ENCODE results near the gene MTCL3.
A peak's percentile ranks its signal among the peaks of the same experiment; 100 is the strongest.

Gene MTCL3

DNA sequence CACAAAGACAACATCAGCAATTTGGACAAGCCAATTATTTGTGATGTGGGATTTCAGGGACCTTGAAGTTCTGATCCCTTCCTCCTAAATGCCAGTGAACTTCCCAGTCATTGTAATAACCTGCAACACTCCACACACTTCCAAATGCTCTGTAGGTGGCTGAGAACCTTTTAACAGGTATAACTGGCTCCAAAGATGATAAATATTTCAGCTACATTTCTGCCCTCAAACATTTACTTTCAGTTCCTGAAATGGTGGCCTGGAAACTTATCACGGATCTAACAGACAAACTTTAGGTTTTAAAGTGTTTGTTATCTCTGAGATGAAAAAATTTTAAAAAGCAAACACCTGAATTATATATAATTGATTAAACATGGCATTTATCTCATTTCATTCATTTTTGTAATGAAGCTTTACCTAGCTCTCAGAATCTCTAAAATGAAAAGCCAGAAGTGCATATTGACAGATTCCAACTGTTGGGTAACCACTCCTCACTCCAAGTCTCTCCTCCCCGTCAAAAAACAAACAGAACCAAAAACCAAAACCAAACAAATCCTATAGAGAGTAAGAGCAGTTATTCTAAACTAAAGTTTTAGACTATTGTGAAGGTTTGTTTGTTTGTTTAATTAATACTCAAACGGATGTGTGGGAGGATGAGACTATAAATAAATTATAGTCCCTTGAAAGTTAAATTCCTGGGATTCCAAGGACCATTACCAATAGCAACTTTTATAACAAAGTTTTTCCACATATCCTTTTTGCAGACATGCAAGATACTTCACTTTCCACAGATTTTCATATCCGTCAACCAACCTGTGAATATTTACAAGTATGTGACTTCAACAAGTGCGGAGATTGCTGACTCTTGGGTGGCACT lies 47.5 kb downstream of the MTCL3 start:
- no peak for DNase-seq (ENCODE audit: low read depth in 1 of 2, low spot score in 1 of 2)

DNA sequence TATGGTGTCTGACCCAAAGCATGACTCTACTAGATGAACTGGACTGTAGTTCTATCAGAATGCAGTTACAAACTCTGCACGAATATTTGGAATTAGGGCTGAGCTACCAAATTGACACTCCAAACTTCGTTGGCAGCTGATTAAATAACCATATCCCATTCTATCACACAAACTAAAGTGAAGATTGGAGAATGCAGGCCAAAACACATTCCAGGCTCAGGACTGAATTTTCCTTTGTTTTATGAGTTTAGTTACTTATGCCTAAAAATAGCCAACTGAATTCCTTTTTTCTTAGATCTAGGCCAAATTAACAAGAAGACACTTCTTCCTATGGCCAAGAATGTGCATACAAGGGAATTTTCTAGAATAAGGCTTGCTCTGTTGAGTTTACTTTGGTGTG lies 50.2 kb downstream of the MTCL3 start:
- no peak for DNase-seq (ENCODE audit: low read depth in 1 of 2, low spot score in 1 of 2)

- DNase-seq (ENCODE audit: low read depth in 1 of 2, low spot score in 1 of 2): no peak
These were observed 52.7 kb downstream of the MTCL3 start for GRCh38 chr6:127466416-127466815.

DNA sequence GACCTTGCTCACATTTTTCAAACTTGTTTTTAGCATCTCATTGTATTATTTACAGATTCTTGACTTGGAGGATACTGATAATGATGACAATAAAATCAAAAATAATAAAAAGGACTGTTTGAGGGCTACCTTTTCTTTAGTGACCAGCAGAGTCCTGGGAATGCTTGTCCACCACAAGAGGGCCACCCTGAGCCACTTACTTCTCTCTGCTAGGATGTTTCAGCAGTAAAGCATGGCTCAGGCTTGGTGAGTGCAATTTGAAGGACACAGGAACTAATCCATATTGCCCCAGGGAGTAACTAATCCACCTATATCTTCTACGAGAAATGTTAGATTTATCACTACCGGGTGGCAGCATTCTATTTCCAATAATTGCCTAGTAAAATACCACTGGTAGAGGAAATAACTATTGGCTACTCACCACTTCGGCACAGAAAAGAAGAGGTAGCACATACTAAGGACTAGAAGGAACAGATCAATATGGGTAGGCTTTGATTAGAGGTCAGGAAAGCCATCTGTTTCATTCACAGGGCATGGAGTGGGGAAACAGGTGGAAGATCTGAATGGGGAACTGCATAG lies 54.2 kb downstream of the MTCL3 start:
- peak; percentile 16 to 34 for DNase-seq (ENCODE audit: low read depth in 1 of 2, low spot score in 1 of 2)

DNA sequence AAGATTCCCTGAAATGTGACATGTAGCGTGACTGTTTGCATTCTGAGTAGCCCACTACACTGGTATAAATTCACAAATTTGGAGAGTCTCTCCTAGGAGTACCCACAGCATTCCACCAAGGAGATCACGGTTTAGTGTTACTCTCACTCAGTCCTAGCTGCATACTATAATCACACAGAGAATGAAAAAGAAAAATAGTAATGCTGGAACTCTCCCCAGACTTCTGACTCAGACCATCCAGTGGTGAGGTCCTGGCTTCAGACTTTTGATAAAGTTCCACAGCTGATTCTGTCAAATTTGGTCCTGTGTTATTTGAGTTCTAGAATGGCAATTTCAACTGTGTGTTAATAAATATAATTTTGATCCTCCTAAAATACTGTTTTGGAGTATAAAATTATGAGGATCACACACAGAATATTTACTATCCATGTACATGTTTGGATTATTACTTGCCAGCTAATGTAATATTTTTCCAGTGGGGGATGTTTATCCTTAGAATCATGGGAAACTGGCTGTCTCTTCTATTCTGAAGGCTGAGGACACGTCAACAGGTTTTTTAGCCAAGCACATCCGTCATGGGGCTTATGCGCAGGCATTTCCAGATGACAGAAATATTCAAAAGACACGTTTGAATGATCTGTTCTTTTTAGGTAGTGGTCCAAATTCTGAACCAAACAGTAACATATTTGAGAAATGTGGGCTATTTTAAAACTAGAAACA lies 54.8 kb downstream of the MTCL3 start:
- DNase-seq (ENCODE audit: low read depth in 1 of 2, low spot score in 1 of 2): no peak

GRCh38 chr6:127463056-127463455 lies 56.1 kb downstream of the MTCL3 start:
- DNase-seq (ENCODE audit: low read depth in 1 of 2, low spot score in 1 of 2): no peak

- DNase-seq (ENCODE audit: low read depth in 1 of 2, low spot score in 1 of 2): no peak
These were observed 56.8 kb downstream of the MTCL3 start for GRCh38 chr6:127462376-127462775.

GRCh38 chr6:127460465-127460864 lies 58.7 kb downstream of the MTCL3 start:
- no peak for DNase-seq (ENCODE audit: low read depth in 1 of 2, low spot score in 1 of 2)

DNA sequence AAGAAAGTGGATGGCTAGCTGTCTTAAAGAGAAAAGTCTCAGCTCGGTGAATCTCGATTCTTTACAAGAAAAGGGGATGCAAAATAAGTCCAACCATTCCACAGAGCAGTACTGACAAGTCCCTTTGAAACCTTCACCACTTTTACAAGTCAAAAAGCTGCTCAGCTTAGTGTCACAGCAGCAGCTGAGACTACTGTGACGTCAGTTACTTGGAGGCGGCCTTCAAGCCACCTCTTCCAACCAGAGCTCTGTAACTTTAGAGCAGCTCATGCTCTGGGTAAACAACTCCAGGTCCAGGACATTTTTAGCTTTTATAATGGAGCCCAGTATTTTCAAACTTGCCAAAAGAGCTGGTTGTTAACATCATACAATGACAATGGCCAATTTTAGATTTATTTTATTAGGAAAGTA lies 59.9 kb downstream of the MTCL3 start, which contains the start of gene KIAA0408:
Gene KIAA0408, minus strand, starts transcription at position 159 of the 411 bp plus-strand sequence. CDS start 5,408 bp downstream, outside the sequence.
- no peak for DNase-seq (ENCODE audit: low read depth in 1 of 2, low spot score in 1 of 2)

- DNase-seq (ENCODE audit: low read depth in 1 of 2, low spot score in 1 of 2): no peak
These were observed 60.3 kb downstream of the MTCL3 start for GRCh38 chr6:127458817-127459216.

DNA sequence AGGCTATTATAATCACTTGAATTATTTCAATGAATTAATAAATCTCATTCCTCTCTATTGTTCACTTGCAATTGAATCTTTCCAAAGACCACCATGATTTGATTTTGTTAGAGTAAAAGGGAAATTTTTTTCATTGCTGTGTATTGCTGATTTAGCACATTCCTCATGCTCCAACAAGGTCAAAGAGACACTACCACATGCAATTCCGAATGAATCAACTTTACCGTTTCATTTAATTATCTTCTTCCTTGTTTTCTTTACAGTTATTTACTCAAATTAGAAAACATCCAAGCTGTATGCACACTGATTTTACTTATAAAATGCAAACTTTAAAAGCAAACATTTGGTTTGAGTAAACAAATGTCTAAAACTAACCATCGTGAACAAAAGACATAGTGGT lies 60.9 kb downstream of the MTCL3 start:
- DNase-seq (ENCODE audit: low read depth in 1 of 2, low spot score in 1 of 2): no peak

GRCh38 chr6:127457456-127458064 lies 61.6 kb downstream of the MTCL3 start:
- DNase-seq (ENCODE audit: low read depth in 1 of 2, low spot score in 1 of 2): no peak

DNA sequence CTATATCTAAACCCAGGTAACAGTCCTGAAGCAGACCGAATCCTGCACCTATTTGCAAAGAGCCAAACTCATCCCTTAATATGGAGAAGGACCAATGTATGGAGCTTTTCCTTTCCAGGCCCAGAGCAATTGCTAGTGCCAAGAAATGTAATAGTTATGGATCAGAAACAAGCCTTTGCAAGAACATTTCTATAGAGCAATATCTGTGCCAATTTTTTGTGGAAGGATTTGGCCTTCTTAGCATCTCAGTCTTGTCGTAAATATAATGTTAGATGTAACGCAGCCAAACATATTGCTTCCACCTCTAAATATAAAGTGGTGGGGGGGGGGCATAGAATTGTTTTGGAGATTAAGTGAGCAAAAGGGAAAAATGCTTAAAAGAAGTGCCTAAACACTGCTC lies 62.7 kb downstream of the MTCL3 start:
- DNase-seq (ENCODE audit: low read depth in 1 of 2, low spot score in 1 of 2): no peak

- no peak for DNase-seq (ENCODE audit: low read depth in 1 of 2, low spot score in 1 of 2)
These were observed 65.1 kb downstream of the MTCL3 start for GRCh38 chr6:127453845-127454619.

GRCh38 chr6:127452803-127453202 lies 66.3 kb downstream of the MTCL3 start:
- DNase-seq (ENCODE audit: low read depth in 1 of 2, low spot score in 1 of 2): no peak

- DNase-seq (ENCODE audit: low read depth in 1 of 2, low spot score in 1 of 2): no peak
These were observed 67.7 kb downstream of the MTCL3 start for GRCh38 chr6:127451388-127451787.

- DNase-seq (ENCODE audit: low read depth in 1 of 2, low spot score in 1 of 2): no peak
These were observed 71.4 kb downstream of the MTCL3 start for GRCh38 chr6:127447780-127448179.

DNA sequence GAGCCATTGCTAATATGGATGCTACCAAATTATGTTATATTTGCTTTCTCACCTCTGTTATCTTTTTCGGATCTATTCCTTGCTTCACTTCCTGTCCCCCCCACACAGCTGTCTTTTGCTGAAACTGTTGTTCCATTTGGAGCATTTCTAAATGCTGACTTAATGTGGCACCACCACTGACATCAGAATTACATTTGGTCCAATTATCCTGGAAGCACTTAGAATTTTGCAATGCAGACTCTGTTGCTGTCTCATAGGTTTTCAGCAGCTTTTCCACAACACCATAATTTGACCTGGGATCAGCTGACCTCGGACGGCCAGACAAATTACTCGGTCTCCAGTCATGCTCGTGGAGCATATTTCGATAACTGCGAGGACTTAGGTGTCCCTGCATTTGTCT lies 72.8 kb downstream of the MTCL3 start:
- no peak for DNase-seq (ENCODE audit: low read depth in 1 of 2, low spot score in 1 of 2)

- DNase-seq (ENCODE audit: low read depth in 1 of 2, low spot score in 1 of 2): no peak
These were observed 77.3 kb downstream of the MTCL3 start for GRCh38 chr6:127441881-127442280.

- no peak for DNase-seq (ENCODE audit: low read depth in 1 of 2, low spot score in 1 of 2)
These were observed 79.4 kb downstream of the MTCL3 start for GRCh38 chr6:127439718-127440117.
